ENCODE results near the gene INTS14. TPM values are rescaled to one million over a fixed set of nuclear protein-coding genes. Genes with fewer than 3 reads are reported as not detected.

Gene INTS14
- 42.4 to 46.5 TPM (median 43.2 TPM) in 5 replicates for total RNA-seq (2022; extraction: Qiagen RNA extraction; ENCODE audit: low read depth)

DNA sequence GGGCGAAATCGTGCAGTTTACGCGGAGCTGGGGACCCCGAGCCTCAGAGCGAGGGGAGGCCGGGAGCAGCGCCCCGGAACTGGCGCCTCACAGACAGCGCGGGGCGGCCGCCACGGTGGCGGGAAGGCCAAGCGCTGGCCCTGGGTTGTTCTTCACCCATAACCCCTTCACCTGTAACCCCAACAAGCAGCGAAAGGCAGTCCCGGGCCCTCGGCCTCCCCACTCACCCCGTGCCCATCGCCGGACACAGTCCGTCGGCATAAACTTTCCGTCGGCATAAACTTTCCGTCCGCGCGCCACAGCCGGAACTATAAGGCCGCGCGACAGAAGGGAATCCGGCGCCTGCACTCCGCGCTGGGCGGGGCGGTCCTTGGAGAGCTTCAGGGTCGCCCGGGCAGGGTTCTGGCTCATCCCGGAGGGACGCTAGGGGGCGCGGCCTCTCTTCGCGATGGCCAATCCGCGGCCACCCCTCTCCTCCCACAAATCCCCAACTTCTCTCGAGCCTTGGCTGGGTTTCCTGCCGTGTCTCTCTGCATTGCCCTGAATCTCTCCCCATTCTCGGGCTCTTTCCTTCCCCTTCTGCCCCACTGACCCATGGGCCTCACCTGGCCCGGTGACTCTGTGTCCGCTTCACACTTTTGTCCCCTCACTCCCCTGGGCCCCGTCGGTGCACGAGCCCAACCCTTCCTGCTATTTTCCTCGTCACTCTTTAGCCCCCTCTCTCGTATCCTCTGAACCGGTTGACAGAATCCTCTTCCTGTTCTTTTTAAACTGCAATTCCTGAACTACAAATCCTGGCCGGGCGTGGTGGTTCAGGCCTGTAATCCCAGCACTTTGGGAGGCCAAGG is at the start of gene INTS14:
Gene INTS14, minus strand, starts transcription at position 261 of the 848 bp plus-strand sequence. CDS start 3,751 bp downstream, outside the sequence.

DNA sequence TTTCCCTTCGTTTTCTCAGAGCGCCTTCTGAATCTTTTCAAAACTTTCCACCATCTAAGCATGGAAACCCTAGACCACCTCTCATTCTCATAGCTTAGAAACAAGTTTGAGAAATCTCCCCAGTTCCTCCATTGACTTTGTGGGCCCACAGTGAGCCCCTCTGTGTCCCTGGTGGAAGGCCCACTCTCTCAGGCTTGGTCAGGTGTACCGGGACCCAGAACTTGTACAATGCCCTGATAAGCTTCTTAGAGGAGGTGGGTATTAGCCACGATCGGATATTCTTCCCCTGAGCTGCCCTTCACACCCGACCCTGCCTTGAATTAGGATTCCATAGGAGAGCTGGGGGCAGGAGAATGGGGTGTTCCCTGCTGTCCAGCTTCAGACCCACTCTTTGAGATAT is 10.7 kb upstream of the INTS14 start, which contains the start of gene SLC24A1:
Gene SLC24A1, plus strand, starts transcription at position 301 of the 400 bp plus-strand sequence. CDS start 2,143 bp downstream, outside the sequence.

DNA sequence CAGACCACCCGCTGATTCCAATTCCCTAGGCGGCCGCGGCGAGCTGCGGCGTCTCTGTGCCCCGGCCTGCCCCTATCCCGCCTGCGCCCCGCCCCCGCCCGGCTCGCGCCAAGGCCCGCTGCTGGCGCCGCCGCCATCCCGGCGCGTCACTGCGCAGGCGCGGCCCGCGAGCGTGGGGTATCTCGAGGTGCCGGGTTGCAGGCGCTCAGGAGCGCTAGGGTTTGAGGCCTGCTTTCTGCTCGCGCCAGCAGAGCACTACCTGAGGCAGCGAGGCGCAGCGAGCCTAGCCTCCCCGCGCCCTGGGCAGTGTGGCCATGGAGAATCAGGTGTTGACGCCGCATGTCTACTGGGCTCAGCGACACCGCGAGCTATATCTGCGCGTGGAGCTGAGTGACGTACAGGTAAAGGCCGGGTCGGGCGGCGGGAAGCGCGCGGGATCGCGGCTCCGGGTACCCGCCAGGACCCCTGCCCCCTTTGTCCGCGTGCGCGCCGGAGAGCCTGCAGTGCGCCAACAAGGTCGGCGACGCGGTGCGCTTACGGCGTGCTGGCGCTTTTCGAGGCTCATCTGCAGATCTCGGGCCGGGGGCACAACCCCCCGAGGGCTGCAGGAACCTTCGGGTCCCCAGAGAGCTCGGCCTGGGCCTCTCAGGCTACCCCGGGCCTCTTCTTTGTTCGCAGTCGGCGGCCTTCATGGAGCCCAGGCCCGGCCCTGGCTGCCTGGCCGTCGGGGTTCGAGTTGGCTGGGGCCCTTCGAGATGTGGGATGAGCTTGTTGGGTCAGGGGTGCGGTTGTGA is 80.4 kb downstream of the INTS14 start, which contains the start of gene HACD3:
Gene HACD3, plus strand, starts transcription at position 146 of the 794 bp plus-strand sequence. Its CDS starts 169 bp downstream, at position 315.

Other genes starting within 250 kb of the INTS14 start
- 0.09 to 0.23 TPM (median 0.16 TPM) in 5 replicates for gene IGDCC3, start 233.1 kb downstream of the INTS14 start, total RNA-seq (2022; extraction: Qiagen RNA extraction; ENCODE audit: low read depth)
- 2.2 to 2.8 TPM (median 2.5 TPM) in 5 replicates for gene IGDCC4, start 188.2 kb downstream of the INTS14 start, total RNA-seq (2022; extraction: Qiagen RNA extraction; ENCODE audit: low read depth)
- gene DPP8, start 93.4 kb downstream of the INTS14 start, total RNA-seq (2022; extraction: Qiagen RNA extraction; ENCODE audit: low read depth): 17.4 to 30.0 TPM (median 27.5 TPM) in 5 replicates
- 123 to 157 TPM (median 143 TPM) in 5 replicates for gene HACD3, start 80.7 kb downstream of the INTS14 start, total RNA-seq (2022; extraction: Qiagen RNA extraction; ENCODE audit: low read depth)
- 2.2 to 5.0 TPM (median 4.1 TPM) in 5 replicates for gene SLC24A1, start 10.8 kb upstream of the INTS14 start, total RNA-seq (2022; extraction: Qiagen RNA extraction; ENCODE audit: low read depth)
- gene DENND4A, start 181.2 kb upstream of the INTS14 start, total RNA-seq (2022; extraction: Qiagen RNA extraction; ENCODE audit: low read depth): 4.9 to 6.8 TPM (median 5.7 TPM) in 5 replicates